CD4-positive, alpha-beta T cell treated with Interleukin-15 for 4 hours (primary cell): ENCODE measurements around the gene URM1.

Experiments
- DNase-seq: peaks from one replicate; pipeline ENCODE4 v3.0.0-alpha.2; 2020; ENCODE audit warnings: low spot score

Gene URM1

DNA sequence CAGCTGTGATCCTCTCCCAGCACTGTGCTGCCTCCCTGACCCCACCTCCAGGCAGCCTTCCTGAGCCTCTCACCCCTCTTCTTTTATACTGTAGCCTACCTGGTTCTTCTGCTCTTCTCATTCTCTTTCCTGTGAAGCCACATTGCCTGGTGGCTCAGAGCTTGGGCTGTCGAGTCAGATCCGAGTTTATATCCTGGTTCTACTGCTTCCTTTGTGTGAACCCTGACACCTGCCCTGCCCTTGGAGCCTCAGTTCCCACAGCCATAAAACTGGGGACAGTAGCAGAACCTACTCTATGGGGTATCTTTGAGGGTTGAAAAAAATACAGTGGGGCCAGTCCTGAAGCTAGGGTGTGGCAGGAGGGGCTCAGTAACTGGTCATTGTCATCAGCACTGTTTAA, 22.0 kb upstream of the URM1 start:
- no peak for DNase-seq

DNA sequence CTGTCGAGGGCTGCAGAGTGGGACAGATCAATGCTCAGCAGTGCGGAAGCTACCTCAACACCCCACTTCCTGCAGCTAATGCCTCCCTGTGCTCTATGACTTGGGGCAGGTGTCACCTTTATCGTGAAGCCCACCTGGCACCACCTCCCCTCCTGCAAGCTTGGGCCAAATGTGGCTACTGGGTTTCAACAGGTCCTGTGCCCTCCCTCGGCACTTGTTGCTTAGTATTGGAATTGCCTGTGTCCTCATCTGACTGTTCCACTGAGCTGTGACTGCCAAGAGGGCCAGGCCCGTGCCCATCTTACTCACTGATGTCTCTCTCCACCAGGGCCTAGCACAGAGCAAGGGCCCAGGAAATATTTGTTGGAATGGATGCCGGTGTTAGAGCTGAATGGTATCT, 21.4 kb upstream of the URM1 start:
- DNase-seq = no peak

DNA sequence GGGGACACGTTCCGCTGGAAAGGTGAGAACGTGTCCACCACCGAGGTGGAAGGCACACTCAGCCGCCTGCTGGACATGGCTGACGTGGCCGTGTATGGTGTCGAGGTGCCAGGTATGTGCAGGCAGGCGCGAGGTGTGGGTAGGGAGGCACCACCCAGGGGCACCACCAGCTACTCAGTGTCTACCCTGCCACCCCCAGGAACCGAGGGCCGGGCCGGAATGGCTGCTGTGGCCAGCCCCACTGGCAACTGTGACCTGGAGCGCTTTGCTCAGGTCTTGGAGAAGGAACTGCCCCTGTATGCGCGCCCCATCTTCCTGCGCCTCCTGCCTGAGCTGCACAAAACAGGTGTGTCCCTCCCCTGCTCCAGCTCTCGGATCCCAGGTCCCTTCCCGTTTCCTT, 15.7 kb upstream of the URM1 start:
- no peak for DNase-seq

DNA sequence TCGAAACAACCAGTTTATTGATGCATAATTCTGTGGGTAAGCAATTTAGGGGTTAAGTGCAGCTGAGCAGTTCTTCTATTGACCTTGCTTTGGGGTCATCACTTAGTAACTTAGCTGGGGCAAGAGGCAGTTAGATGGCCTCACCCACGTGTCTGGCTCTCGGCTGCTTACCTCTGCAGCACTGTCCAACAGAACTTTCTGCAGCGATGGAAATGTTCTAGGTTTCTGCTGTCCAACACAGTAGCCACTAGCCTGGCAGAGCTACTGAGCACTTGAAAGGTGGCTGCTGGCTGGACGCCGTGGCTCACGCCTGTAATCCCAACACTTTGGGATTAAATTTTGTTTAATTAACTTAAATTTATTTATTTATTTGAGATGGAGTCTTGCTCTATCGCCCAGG, 13.1 kb upstream of the URM1 start:
- no peak for DNase-seq

DNA sequence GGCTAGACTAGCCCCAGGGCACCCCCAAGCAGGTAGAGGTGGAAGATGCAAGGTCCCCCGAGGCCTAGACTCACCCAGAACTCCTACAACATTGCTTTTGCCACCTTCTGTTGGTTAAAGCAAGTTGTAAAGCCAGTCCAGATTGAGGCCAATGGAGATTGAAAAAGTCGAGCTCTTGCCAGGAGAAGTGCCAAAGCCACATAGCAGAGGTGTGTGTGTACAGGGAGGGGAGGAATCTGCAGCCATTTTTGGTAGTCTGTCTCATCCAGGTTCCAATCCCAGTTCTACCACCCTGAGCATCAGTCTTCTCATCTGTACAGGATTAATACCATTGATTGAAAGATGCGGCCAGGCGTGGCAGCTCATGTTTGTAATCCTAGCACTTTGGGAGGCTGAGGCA, 12.3 kb upstream of the URM1 start:
- no peak for DNase-seq

DNA sequence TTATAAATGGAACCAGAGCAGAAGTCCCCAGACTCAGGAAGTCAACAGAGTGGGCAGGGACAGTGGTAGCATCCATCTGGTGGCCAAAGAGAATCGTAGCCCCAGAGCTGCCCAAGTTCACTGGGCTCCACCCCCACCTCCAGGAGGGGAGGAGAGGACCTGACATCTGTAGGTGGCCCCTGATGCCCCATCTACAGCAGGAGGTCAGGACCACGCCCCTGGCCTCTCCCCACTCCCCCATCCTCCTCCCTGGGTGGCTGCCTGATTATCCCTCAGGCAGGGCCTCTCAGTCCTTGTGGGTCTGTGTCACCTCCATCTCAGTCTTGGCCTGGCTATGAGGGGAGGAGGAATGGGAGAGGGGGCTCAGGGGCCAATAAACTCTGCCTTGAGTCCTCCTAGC, 10.3 kb upstream of the URM1 start:
- DNase-seq = no peak

DNA sequence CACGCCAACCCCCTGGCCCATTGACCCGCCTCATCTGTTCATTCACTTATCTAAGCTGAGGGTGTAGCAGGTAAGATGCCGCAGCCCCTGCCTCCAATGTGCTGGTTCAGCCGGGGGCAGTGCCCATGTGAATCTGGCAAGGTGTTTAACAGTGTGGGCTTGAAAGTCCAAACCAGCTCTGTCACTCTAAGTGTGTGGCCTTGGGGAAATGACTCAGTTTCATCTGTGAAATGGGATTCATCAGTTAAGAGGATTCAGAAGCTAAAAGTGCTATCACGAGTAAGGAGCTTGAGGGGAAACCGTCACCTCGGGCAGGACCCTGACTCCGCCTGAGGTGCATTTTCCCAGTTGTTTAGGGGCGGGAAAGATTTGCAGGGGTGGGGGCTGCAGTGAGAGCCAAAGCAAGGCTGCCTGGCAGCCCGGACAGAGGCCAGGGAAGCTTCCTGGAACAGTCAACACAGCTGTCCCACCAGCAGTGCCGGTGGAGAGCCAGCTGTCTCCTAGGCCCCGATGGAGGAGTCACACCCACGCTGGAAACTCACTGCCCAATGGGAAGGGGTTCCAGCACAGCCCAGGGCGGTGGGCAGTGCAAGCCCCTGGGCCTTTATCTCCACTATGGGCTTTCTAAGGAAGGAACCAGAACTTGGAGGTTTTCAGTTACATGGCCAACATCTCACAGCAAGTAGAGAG, 9.7 kb upstream of the URM1 start:
- no peak for DNase-seq

DNA sequence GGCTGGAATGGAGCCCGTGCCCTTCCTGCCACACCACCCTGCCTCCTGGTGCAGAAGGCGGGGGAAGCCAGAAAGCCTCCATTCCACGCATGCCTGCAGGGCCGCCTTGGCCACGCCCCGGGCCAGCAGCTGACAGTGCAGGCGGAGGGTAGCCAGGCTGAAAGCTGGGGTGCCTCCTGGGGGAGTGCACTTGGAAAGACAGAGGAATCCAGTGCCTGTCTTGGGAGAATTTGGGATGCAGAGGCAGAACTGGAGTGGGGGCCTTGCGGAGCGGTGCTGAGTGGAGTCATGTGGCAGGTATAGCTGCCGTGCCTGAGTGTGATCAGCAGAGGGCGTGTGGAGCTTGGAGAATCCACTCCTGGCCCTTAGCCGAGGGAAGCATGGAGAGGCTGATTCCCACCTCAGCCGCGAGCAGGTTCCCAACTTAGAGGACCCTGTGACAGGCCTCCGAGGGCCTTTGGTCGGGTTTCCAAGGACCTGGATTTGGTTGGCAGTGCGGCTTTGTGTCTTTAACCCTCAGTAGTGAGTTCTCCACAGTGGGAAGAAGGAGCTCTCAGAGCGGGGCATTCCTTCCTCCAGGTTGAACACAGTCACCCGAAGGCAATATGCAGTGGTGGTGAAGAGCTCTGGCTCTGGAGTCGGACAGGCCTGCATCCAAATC, 9.1 kb upstream of the URM1 start:
- peak; percentile 66 for DNase-seq

DNA sequence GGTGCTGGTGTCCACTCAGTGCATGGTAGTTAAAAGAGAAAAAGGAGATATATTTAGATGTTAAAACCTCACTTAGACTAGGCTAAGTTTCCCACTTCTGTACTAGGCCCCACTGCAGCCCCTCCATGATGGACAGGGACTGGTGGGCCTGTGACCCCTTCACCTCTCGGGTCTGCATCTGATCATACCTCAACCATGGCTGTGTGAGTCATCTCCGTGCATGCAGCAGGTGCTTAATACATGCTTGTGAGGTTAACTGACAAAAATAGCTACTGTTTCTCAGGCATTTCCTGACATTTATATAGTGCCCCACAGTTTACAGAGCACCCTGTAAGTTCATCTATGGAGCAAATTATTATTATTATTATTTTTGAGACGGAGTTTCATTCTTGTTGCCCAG, 8.4 kb upstream of the URM1 start:
- DNase-seq = no peak

DNA sequence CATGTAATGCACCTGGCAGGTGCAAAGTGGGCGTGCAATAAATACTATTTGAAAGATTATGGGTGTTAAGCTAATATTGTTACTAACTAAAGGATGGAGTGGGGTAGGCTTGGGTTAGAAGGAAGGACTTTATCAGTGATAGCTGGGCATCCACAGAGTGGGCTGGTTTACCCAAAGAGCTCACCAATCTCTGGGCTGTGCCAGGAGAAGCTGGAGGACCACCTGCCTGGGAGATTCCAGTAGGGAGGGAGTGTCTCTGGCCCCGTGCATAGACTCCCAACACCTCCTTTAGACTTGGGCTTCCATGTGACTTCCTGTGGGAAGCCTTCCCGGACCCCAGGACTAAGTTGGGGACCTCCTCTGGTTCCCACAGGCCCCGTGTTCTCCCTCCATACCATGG, 5.6 kb upstream of the URM1 start:
- DNase-seq = no peak

DNA sequence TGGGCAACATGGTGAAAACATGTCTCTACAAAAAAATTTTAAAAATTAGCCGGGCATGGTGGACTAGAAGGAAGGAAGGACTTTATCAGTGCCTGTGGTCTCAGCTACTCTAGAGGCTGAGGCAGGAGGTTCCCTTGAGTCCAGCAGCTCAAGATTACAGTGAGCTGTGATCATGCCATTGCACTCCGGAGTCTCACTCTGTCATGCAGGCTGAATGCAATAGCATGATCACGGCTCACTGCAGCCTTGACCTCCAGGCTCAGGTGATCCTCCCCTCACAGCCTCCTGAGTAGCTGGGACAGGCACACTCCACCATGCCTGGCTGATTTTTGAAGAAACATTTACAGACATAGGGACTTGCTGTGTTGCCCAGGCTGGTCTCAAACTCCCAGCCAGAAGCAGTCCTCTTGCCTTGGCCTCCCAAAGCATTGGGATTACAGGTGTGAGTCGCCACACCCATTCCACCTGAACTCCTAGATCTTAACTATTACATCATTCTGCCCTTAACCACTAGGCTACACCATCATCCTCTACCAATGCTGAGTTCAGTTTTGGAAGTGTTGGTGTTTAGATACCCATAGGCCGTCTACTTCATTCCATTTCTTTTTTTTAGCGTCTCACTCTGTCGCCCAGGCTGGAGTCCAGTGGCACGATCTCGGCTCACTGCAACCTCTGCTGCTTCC, 2.0 kb upstream of the URM1 start:
- no peak for DNase-seq

DNA sequence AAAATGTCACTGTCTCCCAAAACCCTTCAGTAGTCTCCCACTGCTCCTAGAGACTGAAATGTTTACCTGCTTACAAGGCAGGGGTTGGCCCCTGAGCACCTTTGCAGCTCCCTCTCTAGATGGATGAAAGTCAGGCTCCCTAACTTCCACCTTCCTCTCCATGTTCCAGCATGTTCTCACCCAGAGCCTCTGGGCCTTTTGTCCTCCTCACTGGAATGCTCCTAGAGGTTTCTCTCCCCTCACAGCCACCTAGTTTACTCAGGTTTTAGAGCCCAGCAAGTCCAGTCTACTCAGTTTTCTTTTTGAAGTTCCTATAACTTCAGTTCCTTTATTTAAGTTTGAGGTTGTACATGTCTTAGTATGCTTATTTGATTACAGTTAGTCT, 815 bp upstream of the URM1 start:
- DNase-seq = no peak

DNA sequence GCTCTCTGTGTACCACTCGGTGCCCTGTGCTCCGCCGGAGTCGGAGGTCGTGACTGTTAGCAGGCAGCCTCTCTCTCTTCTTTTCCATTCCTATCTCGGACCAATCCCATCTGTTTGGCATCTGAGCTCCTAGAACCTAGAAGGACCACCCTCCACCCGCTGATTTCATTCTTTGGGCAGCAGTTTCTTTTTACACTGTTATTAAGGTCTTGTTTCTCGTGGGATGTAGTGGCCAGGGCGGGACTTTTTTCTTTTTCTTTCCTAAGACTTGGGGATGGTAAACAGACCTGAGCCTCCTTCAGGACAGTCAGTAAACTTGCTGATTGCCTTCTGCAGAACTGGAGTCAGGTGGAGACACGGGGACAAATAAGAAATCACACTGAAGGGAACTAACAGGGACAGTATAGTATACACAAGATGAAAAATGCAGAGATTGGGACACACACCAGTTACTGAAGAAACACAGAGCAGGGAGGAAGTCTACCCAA, 500 bp downstream of the URM1 start:
- no peak for DNase-seq

DNA sequence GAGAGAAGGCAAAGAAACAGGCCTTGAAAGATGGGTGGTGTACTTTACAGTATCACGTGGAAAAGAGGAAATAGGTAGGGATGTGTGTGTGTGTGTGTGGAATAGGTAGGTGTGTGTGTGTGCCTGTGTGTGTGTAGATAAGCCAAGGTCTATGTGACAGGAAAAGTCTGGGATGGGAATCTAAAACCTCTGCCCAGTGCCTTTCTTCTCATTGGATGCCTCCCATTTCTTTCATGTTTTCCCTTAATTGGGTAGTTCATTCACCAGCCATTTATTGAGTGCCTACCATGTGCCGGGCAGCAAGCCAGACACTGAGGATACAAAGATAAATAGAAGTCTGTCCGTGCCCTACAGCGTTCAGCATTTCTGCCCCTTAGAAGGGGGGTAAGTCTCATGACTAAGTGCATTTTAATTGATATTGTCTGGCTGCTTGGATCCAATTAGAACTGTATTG, 1.0 kb downstream of the URM1 start:
- no peak for DNase-seq

DNA sequence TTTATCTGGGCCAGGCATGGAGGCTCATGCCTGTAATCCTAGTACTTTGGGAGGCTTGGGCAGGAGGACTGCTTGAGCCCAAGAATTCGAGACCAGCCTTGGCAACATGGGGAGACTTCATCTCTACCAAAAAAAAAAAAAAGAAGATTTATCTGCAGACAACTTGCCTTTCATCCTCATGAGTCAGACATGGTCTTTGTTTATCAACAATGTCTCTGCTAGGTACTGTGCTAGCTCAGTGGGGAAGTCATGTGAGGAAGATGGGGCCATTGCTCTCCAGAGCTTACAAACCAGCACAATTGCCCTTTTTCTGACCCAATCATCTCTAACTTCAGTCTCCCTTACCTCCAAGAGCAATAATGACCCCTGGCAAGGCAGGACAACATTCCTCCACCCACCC, 1.6 kb downstream of the URM1 start:
- no peak for DNase-seq

DNA sequence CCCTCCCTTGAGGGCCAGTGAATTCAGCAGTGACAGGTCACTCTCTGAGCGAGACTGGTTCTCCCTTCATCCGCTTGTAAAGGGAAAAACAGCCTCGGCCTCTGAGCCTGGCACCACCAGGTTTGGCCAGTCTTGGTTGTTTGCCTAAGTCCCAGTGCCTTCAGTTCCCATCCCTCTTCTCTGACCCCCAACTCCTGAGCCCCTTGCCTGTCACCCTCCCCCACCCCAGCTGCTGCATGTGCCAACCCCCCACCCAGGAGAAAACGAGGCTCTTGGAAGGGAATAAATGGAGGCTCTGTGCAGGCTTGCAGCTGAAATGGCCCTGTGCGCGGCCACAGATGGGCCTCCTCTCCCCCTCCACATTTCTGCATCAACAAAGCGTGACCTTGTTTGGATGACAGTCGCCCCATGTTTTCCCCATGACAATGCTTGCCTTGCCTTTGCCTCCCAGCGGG, 3.1 kb downstream of the URM1 start:
- no peak for DNase-seq

DNA sequence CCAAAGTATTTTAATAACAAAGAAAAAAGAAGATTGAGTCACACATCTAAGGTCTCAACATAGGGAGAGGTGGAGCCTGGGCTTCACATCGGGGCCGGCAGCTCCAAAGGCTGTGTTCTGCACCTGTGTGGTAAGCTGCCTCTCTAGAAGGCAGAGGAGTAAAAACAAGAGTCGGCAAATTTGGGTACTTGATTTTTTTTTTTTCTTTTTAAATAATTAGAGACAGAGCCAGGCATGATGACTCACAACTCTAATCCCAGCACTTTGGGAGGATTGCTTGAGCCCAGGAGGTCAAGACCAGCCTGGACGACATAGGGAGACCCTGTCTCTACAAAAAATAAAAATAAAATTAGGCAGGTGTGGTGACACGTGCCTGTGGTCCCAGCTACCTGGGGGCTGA, 4.7 kb downstream of the URM1 start:
- no peak for DNase-seq

DNA sequence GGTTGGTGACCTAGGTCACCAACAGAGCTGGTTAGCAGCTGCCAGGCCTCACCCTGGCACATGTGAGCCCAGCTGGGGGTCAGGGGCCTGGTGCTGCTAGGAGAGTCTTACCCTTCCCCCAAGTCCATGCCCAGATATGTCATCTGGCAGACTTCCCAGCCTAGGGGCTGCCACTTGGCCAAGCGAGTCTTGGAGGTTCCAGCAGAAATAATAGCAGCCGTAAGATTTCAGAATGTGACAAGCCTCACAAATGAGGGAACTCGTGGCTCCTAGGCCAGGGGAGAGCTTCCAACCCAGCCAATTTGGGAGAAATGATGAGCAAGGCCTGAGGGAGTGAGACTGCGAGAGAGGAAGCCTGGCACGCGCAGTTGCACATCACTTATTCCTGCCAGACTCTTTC, 11.1 kb downstream of the URM1 start:
- no peak for DNase-seq

DNA sequence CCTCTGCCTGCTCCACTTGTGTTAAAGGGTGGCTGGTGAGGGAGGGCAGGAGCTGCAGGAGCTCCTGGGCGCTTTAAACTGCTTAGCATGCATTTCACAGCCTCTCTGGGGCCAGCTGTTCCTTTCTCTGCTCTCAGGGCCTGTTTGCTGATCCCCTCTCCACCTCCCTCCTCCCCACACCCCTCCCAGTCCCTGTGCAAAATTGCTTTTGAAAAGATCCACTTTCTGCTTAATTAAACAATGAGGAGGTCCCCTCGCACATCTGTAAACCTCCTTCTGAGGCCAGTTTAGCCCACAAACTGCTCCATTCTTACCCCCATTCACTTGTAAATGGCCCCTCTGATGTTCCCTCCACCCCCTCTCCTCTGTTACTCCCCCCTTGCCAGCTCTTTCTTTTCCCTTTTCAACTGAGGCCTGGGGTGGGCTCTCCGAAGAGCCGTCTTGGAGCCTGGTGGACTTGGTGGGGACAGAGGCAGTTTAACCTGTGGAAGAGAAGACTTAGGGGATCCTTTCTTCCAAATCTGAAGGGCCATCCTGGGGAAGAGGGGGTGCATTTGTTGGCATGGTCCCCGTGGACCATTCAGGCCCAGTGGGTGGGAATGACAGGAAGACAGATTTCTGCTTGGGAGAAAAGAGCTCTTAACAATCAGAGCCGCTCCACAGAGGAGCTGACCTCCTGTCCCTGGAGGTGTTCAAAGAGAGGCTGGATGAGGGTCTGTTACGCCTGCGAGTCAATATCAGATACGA, 12.0 kb downstream of the URM1 start:
- DNase-seq = no peak

DNA sequence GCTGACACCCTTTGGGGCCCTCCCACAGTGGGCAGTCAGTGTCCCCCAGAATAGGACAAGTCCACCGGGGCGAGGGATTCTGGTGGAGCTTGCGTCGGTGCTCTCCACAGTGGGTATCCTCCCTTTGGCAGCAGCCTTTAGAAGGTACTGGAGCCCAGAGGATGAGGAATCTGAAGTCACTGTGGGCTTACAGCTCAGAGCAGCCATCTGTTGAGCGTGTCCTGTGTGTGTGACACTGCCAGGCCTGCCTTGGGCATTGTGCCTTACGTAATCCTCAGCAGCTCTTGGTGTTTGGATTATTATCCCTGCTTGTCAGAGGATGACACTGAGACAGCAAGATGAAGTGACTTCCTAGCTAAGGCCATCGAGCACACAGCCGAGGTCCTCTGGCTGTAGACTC, 12.6 kb downstream of the URM1 start:
- no peak for DNase-seq

DNA sequence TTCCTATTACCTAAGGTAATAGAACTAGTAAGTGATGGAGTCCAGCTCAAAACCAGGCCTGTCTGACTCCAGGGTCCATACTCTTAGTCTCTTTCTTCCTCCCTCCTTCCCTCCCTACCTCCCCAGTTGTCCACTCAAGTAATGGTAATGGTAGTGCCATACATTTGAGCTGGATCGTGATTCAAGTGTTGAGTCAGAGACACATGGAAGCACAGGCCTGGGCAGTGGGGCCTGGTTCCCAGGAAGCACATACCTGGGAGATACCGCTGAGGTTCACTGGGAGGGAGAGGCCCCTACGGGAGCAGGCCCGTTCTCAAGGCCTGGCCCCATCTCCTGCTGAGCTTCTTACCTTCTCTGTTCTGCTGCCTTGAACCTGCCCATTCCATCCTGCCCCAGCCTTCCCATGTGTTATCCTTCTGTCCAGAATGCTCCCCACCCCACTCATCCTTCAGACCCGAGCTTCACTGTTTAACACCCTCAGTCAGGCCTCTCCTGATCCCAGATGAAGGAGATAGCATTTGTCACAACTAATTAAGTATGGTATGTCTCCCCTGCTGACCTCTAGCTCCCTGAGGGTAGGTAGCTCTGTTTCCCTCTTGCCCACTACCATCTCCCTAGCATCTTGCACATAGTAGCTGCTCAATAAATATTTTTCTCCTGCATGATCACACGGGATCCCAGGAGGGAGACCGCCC, 13.8 kb downstream of the URM1 start:
- DNase-seq = no peak
